ENCODE data around the gene UBL7. TPM values are rescaled to one million over a fixed set of nuclear protein-coding genes. Genes with fewer than 3 reads are reported as not detected.
"Not testable (repeated sequence)": the region's sequence is repeated elsewhere in the genome, so short reads cannot be mapped to it uniquely, and the experiment has no call there.

The UBL7 gene
- total RNA-seq, 1 donor from 2014 or later, result 65.2 TPM

DNA sequence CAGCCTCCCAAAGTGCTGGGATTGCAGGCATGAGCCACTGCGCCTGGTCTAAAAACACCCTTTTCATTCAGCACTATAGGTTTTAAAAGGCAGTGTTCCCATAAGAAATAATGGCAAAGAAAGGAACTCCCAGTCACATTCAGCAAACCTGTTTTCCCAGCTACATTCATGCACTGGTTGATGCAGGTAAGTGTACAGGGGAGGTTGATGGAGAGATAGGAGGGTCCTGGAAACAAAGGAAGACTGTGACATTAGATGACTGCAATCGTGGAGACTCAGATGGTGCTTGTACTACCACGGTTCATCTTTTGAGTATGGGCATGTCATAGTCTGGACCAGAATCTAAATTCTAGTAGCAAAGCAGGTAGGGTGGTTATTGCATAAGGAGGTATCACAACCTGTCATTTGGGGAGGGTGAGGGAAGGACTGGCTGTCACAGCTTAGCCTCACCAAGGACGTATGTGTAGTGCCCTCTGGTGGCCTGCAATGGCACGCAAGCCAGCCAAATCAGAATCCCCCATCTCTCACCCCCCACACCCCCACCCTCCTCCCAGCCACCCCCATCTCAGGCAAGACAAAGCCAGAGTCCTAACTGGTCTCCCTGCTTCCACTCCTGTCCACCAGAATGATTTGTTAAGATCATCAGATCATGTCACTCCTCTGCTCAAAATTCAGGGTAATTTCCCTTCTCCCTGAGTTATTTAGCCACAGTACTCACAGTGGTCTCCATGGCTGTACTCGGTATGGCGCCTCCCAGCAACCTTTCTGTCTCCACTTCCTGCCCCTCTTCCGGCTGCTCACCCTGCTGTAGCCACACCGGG, 28.8 kb upstream of the UBL7 start:
- TF ChIP-seq, protein P1, sequence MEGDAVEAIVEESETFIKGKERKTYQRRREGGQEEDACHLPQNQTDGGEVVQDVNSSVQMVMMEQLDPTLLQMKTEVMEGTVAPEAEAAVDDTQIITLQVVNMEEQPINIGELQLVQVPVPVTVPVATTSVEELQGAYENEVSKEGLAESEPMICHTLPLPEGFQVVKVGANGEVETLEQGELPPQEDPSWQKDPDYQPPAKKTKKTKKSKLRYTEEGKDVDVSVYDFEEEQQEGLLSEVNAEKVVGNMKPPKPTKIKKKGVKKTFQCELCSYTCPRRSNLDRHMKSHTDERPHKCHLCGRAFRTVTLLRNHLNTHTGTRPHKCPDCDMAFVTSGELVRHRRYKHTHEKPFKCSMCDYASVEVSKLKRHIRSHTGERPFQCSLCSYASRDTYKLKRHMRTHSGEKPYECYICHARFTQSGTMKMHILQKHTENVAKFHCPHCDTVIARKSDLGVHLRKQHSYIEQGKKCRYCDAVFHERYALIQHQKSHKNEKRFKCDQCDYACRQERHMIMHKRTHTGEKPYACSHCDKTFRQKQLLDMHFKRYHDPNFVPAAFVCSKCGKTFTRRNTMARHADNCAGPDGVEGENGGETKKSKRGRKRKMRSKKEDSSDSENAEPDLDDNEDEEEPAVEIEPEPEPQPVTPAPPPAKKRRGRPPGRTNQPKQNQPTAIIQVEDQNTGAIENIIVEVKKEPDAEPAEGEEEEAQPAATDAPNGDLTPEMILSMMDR (IDR thresholded peaks at IDR 0.05; ENCODE audit: insufficient read depth, low read length, poor library complexity, severe bottlenecking), result peak; percentile 75
- Histone ChIP-seq H3K36me3 (ENCODE audit: control insufficient read depth, insufficient read depth, low read length) (no peaks in the 10 kb centered on the region), H3K4me3 (ENCODE audit: low read depth, low read length) (no peak overlapping the region), H3K27me3 (ENCODE audit: control insufficient read depth, insufficient read depth, low read length) (no peaks in the 10 kb centered on the region)
- no peak for DNase-seq (ENCODE audit: low read depth)

DNA sequence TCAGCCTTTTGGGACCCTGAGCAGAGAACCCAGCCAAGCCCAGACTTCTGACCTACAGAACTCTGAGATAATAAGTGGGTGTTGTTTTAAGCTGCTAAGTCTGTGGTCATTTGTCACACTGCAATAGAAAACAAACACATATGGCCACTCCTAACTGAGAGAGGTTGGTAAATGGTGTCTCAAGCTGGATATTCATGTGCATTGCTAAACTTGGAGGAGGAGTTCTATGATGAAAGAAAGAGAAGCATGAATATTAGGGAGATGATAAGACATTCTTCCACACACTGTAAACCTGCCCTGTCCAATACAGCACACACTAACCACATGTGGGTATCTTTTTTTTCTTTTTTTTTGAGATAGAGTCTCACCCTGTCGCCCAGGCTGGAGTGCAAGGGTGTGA, 27.8 kb upstream of the UBL7 start:
- no peak for DNase-seq (ENCODE audit: low read depth)
- TF ChIP-seq, protein P1 (IDR thresholded peaks at IDR 0.05; ENCODE audit: insufficient read depth, low read length, poor library complexity, severe bottlenecking), result no peak
- H3K4me3 ChIP-seq (ENCODE audit: low read depth, low read length), result no peak overlapping the region
- no peaks in the 10 kb centered on the region for H3K27me3 ChIP-seq (ENCODE audit: control insufficient read depth, insufficient read depth, low read length)
- no peaks in the 10 kb centered on the region for H3K36me3 ChIP-seq (ENCODE audit: control insufficient read depth, insufficient read depth, low read length)

DNA sequence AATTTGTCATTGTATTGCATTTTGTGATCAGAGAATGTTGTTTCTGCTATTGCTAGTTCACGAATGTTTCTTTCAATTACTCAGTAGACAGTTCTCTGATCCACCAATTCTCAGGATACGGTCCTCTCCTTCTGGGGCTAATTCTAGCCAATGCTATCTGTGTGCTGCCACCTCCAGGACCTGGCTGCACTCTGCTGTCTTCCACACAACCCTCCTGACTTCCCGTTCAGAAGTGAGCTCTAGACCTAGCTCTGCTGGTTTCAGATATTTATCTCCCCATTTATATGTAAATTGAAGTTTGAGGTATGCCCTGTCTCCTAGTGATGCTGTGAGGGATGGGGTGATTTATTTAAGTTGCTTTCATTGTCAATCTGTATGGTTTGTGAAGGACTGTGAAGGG, 21.7 kb upstream of the UBL7 start:
- TF ChIP-seq, protein P1 (IDR thresholded peaks at IDR 0.05; ENCODE audit: insufficient read depth, low read length, poor library complexity, severe bottlenecking), result peak; percentile 11
- no peaks in the 10 kb centered on the region for H3K36me3 ChIP-seq (ENCODE audit: control insufficient read depth, insufficient read depth, low read length)
- no peaks in the 10 kb centered on the region for H3K27me3 ChIP-seq (ENCODE audit: control insufficient read depth, insufficient read depth, low read length)
- H3K4me3 ChIP-seq (ENCODE audit: low read depth, low read length), result no peak overlapping the region
- DNase-seq (ENCODE audit: low read depth), result no peak

- not testable (repeated sequence) for DNase-seq (ENCODE audit: low read depth); H3K36me3 ChIP-seq (ENCODE audit: control insufficient read depth, insufficient read depth, low read length); H3K27me3 ChIP-seq (ENCODE audit: control insufficient read depth, insufficient read depth, low read length); H3K4me3 ChIP-seq (ENCODE audit: low read depth, low read length)
These were observed 19.4 kb upstream of the UBL7 start for GRCh38 chr15:74480364-74480763.

DNA sequence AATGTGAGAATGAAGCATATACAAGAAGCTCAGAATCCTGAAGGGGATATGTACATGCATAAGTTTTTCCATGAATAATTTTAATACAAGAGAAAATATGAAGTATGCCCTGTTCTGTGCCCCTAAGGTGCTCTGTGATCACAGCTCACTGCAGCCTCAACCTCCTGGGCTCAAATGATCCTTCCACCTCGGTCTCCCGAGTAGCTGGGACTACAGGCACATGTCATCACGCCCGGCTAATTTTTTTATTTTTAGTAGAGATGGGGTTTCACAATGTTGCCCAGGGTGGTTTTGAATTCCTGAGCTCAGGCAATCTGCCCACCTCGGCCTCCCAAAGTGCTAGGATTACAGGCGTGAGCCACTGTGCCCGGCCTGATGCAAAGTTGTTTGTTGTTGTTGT, 10.7 kb upstream of the UBL7 start:
- H3K36me3 ChIP-seq (ENCODE audit: control insufficient read depth, insufficient read depth, low read length); H3K27me3 ChIP-seq (ENCODE audit: control insufficient read depth, insufficient read depth, low read length); DNase-seq (ENCODE audit: low read depth); H3K4me3 ChIP-seq (ENCODE audit: low read depth, low read length): not testable (repeated sequence)

DNA sequence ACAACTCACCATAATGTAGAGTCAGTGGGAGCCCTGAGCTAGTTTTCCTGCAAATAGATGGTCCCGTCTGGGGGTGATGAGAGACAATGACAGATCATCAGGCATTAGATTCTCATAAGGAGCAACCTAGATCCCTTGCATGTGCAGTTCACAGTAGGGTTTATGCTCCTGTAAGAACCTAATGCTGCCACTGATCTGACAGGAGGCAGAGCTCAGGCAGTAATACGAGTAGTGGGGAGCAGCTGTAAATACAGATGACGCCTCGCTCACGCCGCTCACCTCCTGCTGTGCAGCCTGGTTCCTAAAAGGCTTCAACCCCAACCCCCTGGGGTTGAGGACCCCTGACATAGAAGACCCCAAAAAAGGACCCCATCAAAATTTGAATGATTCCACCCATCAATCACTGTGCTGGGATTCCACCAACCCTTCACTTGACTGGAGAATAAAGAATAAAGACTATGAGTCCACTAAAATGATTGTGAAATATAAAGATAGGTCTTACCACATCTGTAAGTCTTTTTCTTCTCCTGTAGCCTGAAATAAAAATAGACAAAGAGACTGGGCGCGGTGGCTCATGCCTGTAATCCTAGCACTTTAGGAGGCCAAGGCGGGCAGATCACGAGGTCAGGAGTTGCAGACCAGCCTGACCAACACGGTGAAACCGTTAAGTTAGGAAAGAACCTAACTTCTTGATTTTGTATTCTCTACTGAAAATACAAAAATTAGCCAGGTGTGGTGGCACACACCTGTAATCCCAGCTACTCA, 9.9 kb upstream of the UBL7 start:
- no peaks in the 10 kb centered on the region for H3K36me3 ChIP-seq (ENCODE audit: control insufficient read depth, insufficient read depth, low read length)
- no peak overlapping the region for H3K4me3 ChIP-seq (ENCODE audit: low read depth, low read length)
- H3K27me3 ChIP-seq (ENCODE audit: control insufficient read depth, insufficient read depth, low read length), result no peaks in the 10 kb centered on the region
- TF ChIP-seq, protein P1 (IDR thresholded peaks at IDR 0.05; ENCODE audit: insufficient read depth, low read length, poor library complexity, severe bottlenecking), result no peak
- no peak for DNase-seq (ENCODE audit: low read depth)

Data from kidney epithelial cell (primary cell).